Measurements from ENCODE around the gene ZNF555. TPM values are rescaled to one million over a fixed set of nuclear protein-coding genes. Genes with fewer than 3 reads are reported as not detected.
"Not testable (repeated sequence)": the region's sequence is repeated elsewhere in the genome, so short reads cannot be mapped to it uniquely, and the experiment has no call there.

Gene ZNF555
- total RNA-seq = 14.8 TPM
- polyA plus RNA-seq = 4.4 TPM

DNA sequence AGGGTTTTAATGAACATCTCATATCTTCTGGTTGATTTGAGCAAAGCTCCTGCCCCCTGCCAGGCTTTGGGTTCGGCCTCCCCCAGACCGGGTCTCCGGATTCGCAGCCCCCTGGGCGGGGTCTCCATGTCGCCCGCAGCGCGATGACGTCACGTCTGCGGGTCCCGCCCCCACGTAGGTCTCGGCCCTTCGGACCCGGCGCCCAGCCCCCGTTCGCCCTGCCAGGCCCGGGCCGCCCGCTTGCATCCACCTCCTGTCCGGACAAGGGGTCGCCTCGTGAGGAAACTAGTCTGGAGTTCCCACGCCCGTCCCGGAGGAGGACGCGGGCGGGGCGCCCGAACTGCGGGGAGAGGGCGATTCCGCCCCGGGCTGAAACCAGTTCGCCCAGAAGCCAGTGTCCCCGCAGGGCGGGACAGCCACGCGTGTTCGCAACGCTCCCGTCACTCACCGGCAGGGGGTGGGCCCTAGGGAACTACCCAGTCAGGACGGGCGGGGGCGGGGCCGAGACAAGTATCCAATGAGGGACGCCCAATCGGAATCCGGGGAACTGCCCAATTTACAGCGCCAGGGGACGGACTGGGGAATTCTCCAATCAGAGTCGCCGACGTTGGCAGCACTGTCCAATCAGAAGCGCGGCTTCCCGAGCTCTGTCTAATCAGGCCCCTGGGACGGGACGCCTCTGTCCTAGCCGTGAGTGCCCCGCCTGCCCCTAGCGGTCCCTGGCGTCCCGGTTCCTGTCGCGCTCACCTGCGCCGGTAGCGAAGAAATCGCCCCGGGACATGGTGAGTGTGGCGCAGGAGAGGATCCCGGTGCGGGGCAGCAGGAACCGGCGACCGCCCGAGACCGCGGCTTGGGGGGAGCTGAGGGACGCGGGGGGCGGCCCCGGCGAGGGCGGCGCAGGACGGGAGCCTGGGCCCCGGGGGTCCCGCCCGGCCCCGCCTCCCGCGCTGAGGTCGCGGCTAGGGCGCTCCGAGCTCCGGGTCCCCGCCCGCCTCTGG, at the start of gene ZNF555:
ZNF555 (plus strand) TSS at position 682 of the 998 bp plus-strand sequence; CDS start at position 780, 98 bp downstream.
- H3K4me3 ChIP-seq (ENCODE audit: low read depth, low read length) = peak within 1 kb of the TSS; percentile 96
- H3K4me1 ChIP-seq (ENCODE audit: insufficient read depth) = no peaks in the 10 kb centered on the region
- H3K27ac ChIP-seq (ENCODE audit: low read depth) = peak within 1 kb of the TSS; percentile 89
- H3K36me3 ChIP-seq (ENCODE audit: insufficient read depth) = no peaks in the 10 kb centered on the region
- peak; percentile 99 for DNase-seq (ENCODE audit: extremely low spot score)
- under 1% methylated on average over 106 of the region's 106 CpGs for WGBS

DNA sequence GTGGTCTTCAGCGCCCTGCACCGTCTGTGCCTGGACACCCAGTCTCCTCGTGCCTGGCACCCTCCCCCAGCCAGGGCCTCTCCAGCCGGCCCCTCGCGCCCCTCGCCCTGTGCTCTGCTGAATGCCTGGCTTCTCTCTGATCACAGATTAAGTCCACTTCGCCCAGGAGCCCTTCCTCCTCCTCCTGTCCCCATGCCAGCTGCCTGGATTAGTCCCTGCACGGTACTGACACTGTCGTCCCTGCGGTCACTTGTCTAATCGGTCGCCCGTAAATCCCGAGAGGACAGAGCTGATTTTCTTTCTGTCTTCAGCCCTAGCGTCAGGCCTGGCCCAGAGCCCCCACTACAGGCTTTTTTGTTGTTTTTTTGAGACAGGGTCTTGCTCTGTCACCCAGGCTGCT, 49.4 kb upstream of the ZNF555 start:
- Histone ChIP-seq H3K36me3 (ENCODE audit: insufficient read depth) (no peaks in the 10 kb centered on the region), H3K27ac (ENCODE audit: low read depth) (no peak overlapping the region)

DNA sequence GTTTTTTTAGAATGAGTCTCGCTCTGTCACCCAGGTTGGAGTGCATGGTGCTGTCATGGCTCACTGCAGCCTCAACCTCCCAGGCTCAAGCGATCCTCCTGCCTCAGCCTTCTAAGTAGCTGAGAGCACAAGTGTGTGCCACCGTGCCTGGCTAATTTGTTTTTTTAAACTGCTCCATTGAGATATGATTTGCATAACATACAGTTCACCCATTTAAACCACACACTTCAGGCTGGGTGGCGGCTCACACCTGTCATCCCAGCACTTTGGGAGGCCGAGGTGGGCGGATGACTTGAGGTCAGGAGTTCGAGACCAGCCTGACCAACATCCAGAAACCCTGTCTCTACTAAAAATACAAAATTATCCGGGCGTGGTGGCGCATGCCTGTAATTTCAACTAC, 48.6 kb upstream of the ZNF555 start:
- H3K4me3 ChIP-seq (ENCODE audit: low read depth, low read length); H3K4me1 ChIP-seq (ENCODE audit: insufficient read depth); H3K27ac ChIP-seq (ENCODE audit: low read depth); DNase-seq (ENCODE audit: extremely low spot score); H3K36me3 ChIP-seq (ENCODE audit: insufficient read depth): not testable (repeated sequence)
- WGBS = 92% methylated on average over 10 of the region's 10 CpGs

More for the DNA sequence above, 49.4 kb upstream of the ZNF555 start:
- no peak for DNase-seq (ENCODE audit: extremely low spot score)
- WGBS = 89% methylated on average over 16 of the region's 16 CpGs
- Histone ChIP-seq H3K4me3 (ENCODE audit: low read depth, low read length) (no peak overlapping the region), H3K4me1 (ENCODE audit: insufficient read depth) (no peaks in the 10 kb centered on the region)

DNA sequence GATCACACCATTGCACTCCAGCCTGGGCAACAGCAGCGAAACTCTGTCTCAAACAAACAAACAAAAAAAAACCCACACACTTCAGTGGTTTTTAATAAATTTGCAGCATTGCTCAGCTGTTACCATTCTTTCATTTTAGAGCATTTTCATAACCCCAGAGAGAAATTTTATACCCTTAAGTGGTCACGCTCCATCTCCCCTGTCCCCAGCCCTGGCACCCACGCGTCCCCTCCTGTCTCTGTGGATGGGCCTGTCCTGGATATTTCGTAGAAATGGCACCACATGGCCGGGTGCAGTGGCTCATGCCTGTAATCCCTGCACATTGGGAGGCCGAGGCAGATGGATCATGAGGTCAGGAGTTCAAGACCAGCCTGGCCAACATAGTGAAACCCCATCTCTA, 48.1 kb upstream of the ZNF555 start:
- no peak overlapping the region for H3K27ac ChIP-seq (ENCODE audit: low read depth)
- H3K36me3 ChIP-seq (ENCODE audit: insufficient read depth) = no peaks in the 10 kb centered on the region
- no peak overlapping the region for H3K4me3 ChIP-seq (ENCODE audit: low read depth, low read length)
- WGBS = 94% methylated on average over 7 of the region's 7 CpGs
- H3K4me1 ChIP-seq (ENCODE audit: insufficient read depth) = no peaks in the 10 kb centered on the region
- no peak for DNase-seq (ENCODE audit: extremely low spot score)

DNA sequence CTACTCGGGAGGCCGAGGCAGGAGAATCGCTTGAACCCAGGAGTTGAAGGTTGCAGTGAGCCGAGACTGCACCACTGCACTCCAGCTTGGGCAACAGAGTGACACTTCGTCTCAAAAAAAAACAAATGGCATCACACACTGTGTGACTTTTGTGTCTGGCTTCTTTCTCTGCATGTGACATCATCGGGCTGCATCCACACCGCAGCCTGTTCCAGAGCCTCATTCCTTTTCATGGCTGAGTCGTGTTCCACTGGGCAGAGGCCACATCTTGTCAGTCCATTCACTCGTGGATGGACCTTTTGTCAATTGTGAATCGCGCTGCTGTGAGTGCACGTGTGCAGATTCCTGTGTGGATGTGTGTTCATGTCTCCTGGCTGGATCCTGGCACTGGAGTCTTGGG, 47.7 kb upstream of the ZNF555 start:
- WGBS = 95% methylated on average over 12 of the region's 12 CpGs
- Histone ChIP-seq H3K27ac (ENCODE audit: low read depth) (no peak overlapping the region), H3K4me1 (ENCODE audit: insufficient read depth) (no peaks in the 10 kb centered on the region), H3K4me3 (ENCODE audit: low read depth, low read length) (no peak overlapping the region), H3K36me3 (ENCODE audit: insufficient read depth) (no peaks in the 10 kb centered on the region)
- DNase-seq (ENCODE audit: extremely low spot score) = no peak

DNA sequence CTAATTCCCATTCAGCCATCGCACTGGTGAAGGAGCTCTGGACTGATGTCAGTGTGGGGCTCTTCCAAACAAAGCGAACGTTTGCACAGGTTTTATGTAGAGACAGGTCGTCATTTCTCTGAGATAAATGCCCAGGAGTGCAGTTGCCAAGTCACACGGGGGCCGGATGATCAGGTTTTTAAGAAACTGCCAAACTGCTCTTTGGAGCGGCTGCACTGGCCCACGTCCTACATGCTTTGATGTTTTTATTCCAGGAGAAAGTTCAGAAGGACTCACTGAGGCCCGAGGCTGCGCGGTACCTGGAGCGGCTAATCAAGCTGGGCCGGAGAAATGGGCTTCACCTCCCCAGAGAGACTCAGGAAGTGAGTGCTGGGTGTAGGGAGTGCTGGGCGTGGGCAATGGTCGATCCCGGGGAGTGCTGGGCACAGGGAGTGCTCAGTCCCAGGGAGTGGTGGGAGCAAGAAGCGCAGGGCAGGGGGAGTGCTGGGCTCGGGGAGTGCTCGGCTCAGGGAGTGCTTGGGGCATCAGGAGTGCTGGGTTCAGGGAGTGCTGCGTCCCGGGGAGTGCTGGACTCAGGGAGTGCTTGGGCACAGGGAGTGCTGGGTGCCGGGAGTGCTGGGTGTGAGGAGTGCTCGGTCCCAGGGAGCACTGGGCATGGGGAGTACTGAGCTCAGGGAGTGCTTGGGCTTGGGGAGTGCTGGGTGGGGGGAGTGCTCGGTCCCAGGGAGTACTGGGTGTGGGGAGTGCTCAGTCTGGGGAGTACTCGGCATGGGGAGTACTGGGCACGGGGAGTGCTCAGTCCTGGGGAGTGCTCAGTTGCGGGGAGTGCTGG, 45.2 kb upstream of the ZNF555 start:
- H3K4me1 ChIP-seq (ENCODE audit: insufficient read depth) = no peaks in the 10 kb centered on the region
- no peak for DNase-seq (ENCODE audit: extremely low spot score)
- 92% methylated on average over 27 of the region's 27 CpGs for WGBS
- no peak overlapping the region for H3K4me3 ChIP-seq (ENCODE audit: low read depth, low read length)
- no peak overlapping the region for H3K27ac ChIP-seq (ENCODE audit: low read depth)
- peaks cover 3% of the 10 kb centered on the region for H3K36me3 ChIP-seq (ENCODE audit: insufficient read depth)

DNA sequence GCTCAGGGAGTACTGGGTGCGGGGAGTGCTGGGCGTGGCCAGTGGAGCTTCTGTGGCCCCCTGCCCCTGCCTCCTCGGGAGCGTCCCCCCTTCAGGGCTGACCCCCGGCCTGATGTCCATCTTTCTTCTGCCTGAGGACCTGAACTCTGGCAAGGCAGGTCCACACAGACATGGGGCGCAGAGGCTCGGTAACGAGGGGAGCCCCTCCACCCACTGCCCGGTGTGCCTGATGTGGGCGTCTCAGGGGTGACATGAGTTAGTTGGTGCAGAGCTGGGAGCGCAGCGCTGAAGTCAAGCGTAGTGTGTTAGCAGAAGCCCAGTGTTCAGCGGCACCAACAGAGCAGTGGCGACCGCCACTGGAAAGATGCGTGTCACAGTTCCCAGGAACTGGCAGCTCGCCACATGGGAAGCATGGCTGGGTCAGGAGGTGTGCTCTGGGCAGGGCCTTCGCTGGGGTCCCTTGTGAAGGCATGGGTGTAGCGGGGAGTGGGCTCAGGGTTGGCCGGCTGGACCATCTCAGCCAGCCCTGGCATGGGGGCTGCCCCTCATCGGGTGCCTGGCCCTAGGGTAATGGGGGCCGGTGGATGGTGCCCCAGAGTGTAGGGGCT, 44.5 kb upstream of the ZNF555 start:
- DNase-seq (ENCODE audit: extremely low spot score) = no peak
- Histone ChIP-seq H3K36me3 (ENCODE audit: insufficient read depth) (peaks cover 3% of the 10 kb centered on the region), H3K4me1 (ENCODE audit: insufficient read depth) (no peaks in the 10 kb centered on the region), H3K27ac (ENCODE audit: low read depth) (no peak overlapping the region), H3K4me3 (ENCODE audit: low read depth, low read length) (no peak overlapping the region)
- 94% methylated on average over 23 of the region's 23 CpGs for WGBS

DNA sequence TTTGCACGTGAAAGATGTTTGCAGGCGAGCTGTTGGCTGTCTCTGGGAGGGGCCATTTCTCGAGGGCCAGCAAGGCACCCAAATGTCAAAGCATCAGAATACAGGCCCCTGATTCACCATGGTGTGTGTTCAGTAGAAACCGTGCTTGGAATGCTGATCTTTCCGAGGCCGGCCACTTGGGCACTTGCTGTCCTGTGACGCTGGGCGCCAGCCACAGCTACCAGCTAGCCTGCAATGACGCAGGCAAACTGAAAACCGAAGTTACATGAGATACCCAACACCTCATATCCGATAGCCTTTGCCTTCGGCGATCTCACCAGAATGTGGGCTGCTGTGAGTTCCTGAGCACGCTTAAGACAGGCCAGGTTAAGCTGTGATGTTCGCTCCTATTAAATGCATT, 44.0 kb upstream of the ZNF555 start:
- WGBS = 94% methylated on average over 15 of the region's 15 CpGs
- Histone ChIP-seq H3K27ac (ENCODE audit: low read depth) (no peak overlapping the region), H3K4me3 (ENCODE audit: low read depth, low read length) (no peak overlapping the region), H3K36me3 (ENCODE audit: insufficient read depth) (peaks cover 3% of the 10 kb centered on the region), H3K4me1 (ENCODE audit: insufficient read depth) (no peaks in the 10 kb centered on the region)
- DNase-seq (ENCODE audit: extremely low spot score) = no peak

DNA sequence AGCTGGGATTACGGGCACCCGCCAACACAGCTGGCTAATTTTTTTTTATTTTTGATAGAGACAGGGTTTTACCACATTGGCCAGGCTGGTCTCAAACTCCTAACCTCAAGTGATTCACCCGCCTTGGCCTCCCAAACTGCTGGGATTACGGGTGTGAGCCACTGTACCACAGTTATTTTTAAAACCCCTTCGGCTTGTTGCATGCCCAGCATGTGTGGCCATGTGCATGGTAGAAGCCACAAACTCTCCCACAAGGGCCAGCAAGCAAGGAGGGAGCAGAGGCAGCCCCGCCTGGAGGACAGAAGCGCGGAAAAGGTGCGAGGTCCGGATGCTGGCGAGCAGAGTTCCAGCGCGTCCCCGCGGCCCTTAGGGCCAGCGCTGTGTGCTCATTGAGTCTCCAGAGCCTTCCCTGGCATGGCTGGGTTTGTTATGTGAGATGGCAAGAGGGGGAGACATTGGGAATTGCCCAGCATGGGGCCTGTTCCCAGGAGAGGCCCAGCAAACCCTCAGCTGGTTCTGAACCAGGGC, 43.1 kb upstream of the ZNF555 start:
- DNase-seq (ENCODE audit: extremely low spot score) = no peak
- 96% methylated on average over 16 of the region's 16 CpGs for WGBS
- H3K4me1 ChIP-seq (ENCODE audit: insufficient read depth) = no peaks in the 10 kb centered on the region
- H3K4me3 ChIP-seq (ENCODE audit: low read depth, low read length) = no peak overlapping the region
- peaks cover 3% of the 10 kb centered on the region for H3K36me3 ChIP-seq (ENCODE audit: insufficient read depth)
- no peak overlapping the region for H3K27ac ChIP-seq (ENCODE audit: low read depth)

DNA sequence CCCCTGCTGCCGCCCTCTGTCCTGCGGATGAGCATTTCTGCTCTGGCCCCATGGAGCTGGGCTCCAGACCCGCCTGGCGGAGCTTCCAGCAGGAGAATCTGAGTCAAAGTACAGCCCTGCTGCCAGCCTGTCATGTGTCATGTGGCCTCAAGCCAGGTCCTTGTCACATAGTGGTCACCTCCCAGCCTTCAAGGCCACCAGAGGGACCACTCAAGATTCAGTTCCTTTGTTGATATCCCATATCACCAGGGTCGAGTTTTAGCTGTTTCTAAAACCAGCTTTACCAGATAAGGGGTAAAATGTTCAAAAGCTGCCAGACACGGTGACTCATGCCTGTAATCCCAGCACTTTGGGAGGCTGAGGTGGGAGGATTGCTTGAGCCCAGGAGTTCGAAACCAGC, 42.5 kb upstream of the ZNF555 start:
- no peak for DNase-seq (ENCODE audit: extremely low spot score)
- Histone ChIP-seq H3K4me3 (ENCODE audit: low read depth, low read length) (no peak overlapping the region), H3K36me3 (ENCODE audit: insufficient read depth) (peaks cover 3% of the 10 kb centered on the region), H3K27ac (ENCODE audit: low read depth) (no peak overlapping the region), H3K4me1 (ENCODE audit: insufficient read depth) (no peaks in the 10 kb centered on the region)
- 86% methylated on average over 7 of the region's 7 CpGs for WGBS

DNA sequence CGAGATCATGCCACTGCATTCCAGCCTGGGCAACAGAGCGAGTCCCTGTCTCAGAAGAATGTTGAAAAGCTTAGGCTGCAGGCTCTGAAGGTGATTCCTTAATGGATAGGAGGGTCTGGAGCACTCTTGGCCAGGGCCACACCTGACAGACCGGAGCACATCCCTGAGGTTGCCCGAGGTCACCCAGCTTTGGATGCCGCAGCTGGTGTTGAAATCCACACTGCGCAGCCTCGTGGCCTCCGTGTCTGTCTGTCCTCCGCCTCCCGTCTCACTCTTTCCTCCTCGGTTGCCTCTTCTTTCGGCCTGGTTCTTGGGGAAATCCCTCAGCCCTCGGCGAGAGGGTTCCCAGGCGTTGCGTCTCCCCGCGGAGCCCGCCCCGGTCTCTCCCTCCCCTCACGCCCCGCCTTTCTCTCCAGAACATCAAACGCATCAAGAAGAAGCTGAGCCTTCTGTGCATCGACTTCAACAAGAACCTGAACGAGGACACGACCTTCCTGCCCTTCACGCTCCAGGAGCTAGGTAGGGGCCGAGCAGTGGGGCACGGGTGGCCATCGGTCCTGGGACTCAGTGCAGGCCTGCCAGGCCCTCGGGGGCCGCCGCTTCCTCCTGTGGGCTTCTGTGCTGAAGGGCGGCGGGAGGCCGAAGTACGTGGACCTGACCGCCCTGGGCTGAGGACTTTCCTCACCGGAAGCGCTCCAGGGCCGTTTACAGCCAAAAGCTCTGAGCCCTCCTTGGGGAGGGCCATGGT, 41.8 kb upstream of the ZNF555 start:
- DNase-seq (ENCODE audit: extremely low spot score) = no peak
- 95% methylated on average over 41 of the region's 41 CpGs for WGBS

DNA sequence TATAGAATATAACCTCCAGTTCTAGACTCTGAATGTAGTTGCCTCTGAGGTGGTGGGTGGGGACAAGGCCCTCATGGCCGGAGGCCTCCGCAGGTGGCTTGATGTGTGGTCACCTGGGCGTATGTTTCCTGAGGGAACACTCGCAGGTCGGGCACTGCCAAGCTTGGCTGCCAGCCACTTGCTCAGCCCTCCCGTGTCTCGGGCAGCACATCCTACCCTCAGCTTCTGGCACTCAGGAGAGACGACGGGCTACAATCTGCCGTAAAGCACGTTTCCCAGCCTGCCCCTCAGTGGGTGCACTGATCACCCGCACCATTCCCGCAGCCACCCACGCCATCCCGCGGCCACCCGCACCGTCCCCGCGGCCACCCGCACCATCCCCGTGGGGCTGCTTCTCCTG, 40.8 kb upstream of the ZNF555 start:
- H3K4me1 ChIP-seq (ENCODE audit: insufficient read depth) = no peaks in the 10 kb centered on the region
- no peak for DNase-seq (ENCODE audit: extremely low spot score)
- H3K36me3 ChIP-seq (ENCODE audit: insufficient read depth) = peaks cover 3% of the 10 kb centered on the region
- no peak overlapping the region for H3K27ac ChIP-seq (ENCODE audit: low read depth)
- 95% methylated on average over 22 of the region's 22 CpGs for WGBS
- H3K4me3 ChIP-seq (ENCODE audit: low read depth, low read length) = no peak overlapping the region

More for the DNA sequence above, 41.8 kb upstream of the ZNF555 start:
- Histone ChIP-seq H3K4me3 (ENCODE audit: low read depth, low read length) (no peak overlapping the region), H3K4me1 (ENCODE audit: insufficient read depth) (no peaks in the 10 kb centered on the region), H3K27ac (ENCODE audit: low read depth) (no peak overlapping the region), H3K36me3 (ENCODE audit: insufficient read depth) (peaks cover 3% of the 10 kb centered on the region)

DNA sequence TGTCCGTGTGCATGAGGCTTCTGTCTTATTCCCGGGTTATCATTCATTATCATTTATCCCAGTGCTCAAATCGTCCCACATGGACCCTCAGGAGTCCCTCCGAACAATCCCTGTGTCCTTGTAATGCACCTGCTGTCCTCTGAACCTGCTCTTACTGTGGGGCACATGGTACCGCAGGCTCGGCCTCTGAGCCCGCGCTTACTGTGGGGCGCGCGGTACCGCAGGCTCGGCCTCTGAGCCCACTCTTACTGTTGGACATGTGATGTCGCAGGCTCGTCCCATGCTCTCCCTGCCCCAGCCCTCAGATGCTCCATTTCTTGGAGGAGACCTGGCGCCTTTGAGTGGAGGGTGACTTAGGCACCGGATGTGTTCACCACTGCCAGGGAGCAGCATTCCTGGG, 38.4 kb upstream of the ZNF555 start:
- DNase-seq (ENCODE audit: extremely low spot score) = no peak
- no peak overlapping the region for H3K4me3 ChIP-seq (ENCODE audit: low read depth, low read length)
- H3K27ac ChIP-seq (ENCODE audit: low read depth) = no peak overlapping the region
- peaks cover 4% of the 10 kb centered on the region for H3K36me3 ChIP-seq (ENCODE audit: insufficient read depth)
- WGBS = 96% methylated on average over 17 of the region's 17 CpGs
- no peaks in the 10 kb centered on the region for H3K4me1 ChIP-seq (ENCODE audit: insufficient read depth)
